ENCODE results near the gene RGS7. TPM values are rescaled to one million over a fixed set of nuclear protein-coding genes. Genes with fewer than 3 reads are reported as not detected.

The RGS7 gene
- total RNA-seq, 1 experiment from 2014 or later = 1.5 TPM

GRCh38 chr1:241083285-241083684, 273.7 kb downstream of the RGS7 start:
- Histone ChIP-seq H3K4me1 (ENCODE audit: insufficient read depth, low read length) (no peaks in the 10 kb centered on the region; the same call in 1 of the 2 replicates), H2BK15ac (ENCODE audit: low read depth, low read length) (no peak overlapping the region), H3K4me2 (ENCODE audit: insufficient read depth, insufficient read length, low read length) (no peak overlapping the region), H3K14ac (ENCODE audit: insufficient read depth, low read length) (no peak overlapping the region), H3K27me3 (ENCODE audit: insufficient read depth, low read length) (no peaks in the 10 kb centered on the region), H2BK20ac (ENCODE audit: low read depth, low read length, poor library complexity, severe bottlenecking) (no peak overlapping the region), H3K18ac (ENCODE audit: insufficient read length, low read depth, low read length) (no peak overlapping the region), H3K79me1 (ENCODE audit: insufficient read depth, low read depth, low read length, poor library complexity, severe bottlenecking) (no peaks in the 10 kb centered on the region), H2BK120ac (ENCODE audit: low read depth, low read length, poor library complexity, severe bottlenecking) (no peak overlapping the region), H3K9me3 (ENCODE audit: control insufficient read depth, low read depth, low read length) (no peaks in the 10 kb centered on the region), H3K27ac (ENCODE audit: insufficient read length, low read depth, low read length) (no peak overlapping the region), H3K79me2 (ENCODE audit: insufficient read depth, low read length) (no peaks in the 10 kb centered on the region), H3T11ph (ENCODE audit: low read length) (no peak overlapping the region), H3K4ac (ENCODE audit: low read depth, low read length) (no peak overlapping the region), H4K20me1 (ENCODE audit: control insufficient read depth, insufficient read depth, insufficient read length) (no peaks in the 10 kb centered on the region), H4K5ac (ENCODE audit: insufficient read length, low read depth, low read length) (no peak overlapping the region), H3K56ac (ENCODE audit: insufficient read length, low read depth, low read length) (no peak overlapping the region), H4K8ac (replicated peaks; ENCODE audit: insufficient read length, low read depth, low read length) (no peak overlapping the region), H2BK12ac (ENCODE audit: insufficient read length, low read depth, low read length) (no peak overlapping the region), H3K23ac (ENCODE audit: insufficient read length, low read depth, low read length) (no peak overlapping the region), H3K23me2 (ENCODE audit: insufficient read length, low read depth, low read length, poor library complexity, severe bottlenecking) (no peaks in the 10 kb centered on the region), H2AK5ac (ENCODE audit: insufficient read length, low read length) (no peak overlapping the region), H2AFZ (ENCODE audit: low read length) (no peak overlapping the region), H2BK5ac (ENCODE audit: insufficient read length, low read length) (no peak overlapping the region), H4K91ac (ENCODE audit: insufficient read length, low read depth, low read length) (no peak overlapping the region), H3K9ac (ENCODE audit: extremely low read depth, insufficient read length, low read length) (no peak overlapping the region)
- Mint-ChIP-seq H3K27ac (no peak overlapping the region), H3K4me3 (no peak overlapping the region), H3K27me3 (ENCODE audit: low read depth) (no peaks in the 10 kb centered on the region), H3K36me3 (ENCODE audit: insufficient read depth in 1 of 3, low read depth in 3 of 3) (no peaks in the 10 kb centered on the region), H3K4me1 (peaks cover 13 to 16% of the 10 kb centered on the region in 2 experiments), H3K9me3 (no peaks in the 10 kb centered on the region)
- TF ChIP-seq CTCF (conservative IDR thresholded peaks at IDR 0.05) = no peak
- no CpG with 5 or more reads among the region's 3 CpGs for WGBS (ENCODE audit: extremely low coverage, insufficient read length, low lambda C conversion rate)
- no peak for DNase-seq
